ENCODE measurements around the gene PLIN3.
A peak's percentile ranks its signal among the peaks of the same experiment; 100 is the strongest.

PLIN3 gene

GRCh38 chr19:4867534-4868285 is at the start of gene PLIN3:
TSS of gene PLIN3 (minus strand) at chr19:4867667. CDS start at chr19:4861394, 6,273 bp downstream.
- no peaks in the 10 kb centered on the region for H3K27me3 ChIP-seq (ENCODE audit: control insufficient read depth, insufficient read depth, low read length)
- H3K4me3 ChIP-seq (ENCODE audit: low read length): peak within 1 kb of the TSS; percentile 76
- H3K4me1 ChIP-seq (ENCODE audit: control insufficient read depth, low read depth, low read length): no peaks in the 10 kb centered on the region
- no peaks in the 10 kb centered on the region for H3K36me3 ChIP-seq (ENCODE audit: control insufficient read depth, low read depth, low read length)
- H3K9me3 ChIP-seq (ENCODE audit: control insufficient read depth, low read depth, low read length): no peaks in the 10 kb centered on the region
- peak within 1 kb of the TSS; percentile 58 for H3K9ac ChIP-seq (ENCODE audit: low read length)
- H3K27ac ChIP-seq (ENCODE audit: low read length): no peak within 1 kb of the TSS

GRCh38 chr19:4916292-4917082 is 49.0 kb upstream of the PLIN3 start:
- H3K27ac ChIP-seq (ENCODE audit: low read length): no peak overlapping the region
- H3K36me3 ChIP-seq (ENCODE audit: control insufficient read depth, low read depth, low read length): peaks cover 46% of the 10 kb centered on the region
- no peak overlapping the region for H3K4me3 ChIP-seq (ENCODE audit: low read length)
- H3K4me1 ChIP-seq (ENCODE audit: control insufficient read depth, low read depth, low read length): peaks cover 3% of the 10 kb centered on the region
- H3K27me3 ChIP-seq (ENCODE audit: control insufficient read depth, insufficient read depth, low read length): no peaks in the 10 kb centered on the region
- no peaks in the 10 kb centered on the region for H3K9me3 ChIP-seq (ENCODE audit: control insufficient read depth, low read depth, low read length)
- no peak overlapping the region for H3K9ac ChIP-seq (ENCODE audit: low read length)

- Histone ChIP-seq H3K27ac (ENCODE audit: low read length) (no peak overlapping the region), H3K27me3 (ENCODE audit: control insufficient read depth, insufficient read depth, low read length) (no peaks in the 10 kb centered on the region), H3K36me3 (ENCODE audit: control insufficient read depth, low read depth, low read length) (peaks cover 44% of the 10 kb centered on the region), H3K4me3 (ENCODE audit: low read length) (no peak overlapping the region), H3K9me3 (ENCODE audit: control insufficient read depth, low read depth, low read length) (no peaks in the 10 kb centered on the region), H3K4me1 (ENCODE audit: control insufficient read depth, low read depth, low read length) (peaks cover 13% of the 10 kb centered on the region), H3K9ac (ENCODE audit: low read length) (no peak overlapping the region)
Observed at GRCh38 chr19:4914736-4915501, 47.5 kb upstream of the PLIN3 start.

GRCh38 chr19:4913996-4914735 is 46.7 kb upstream of the PLIN3 start:
- Histone ChIP-seq H3K9ac (ENCODE audit: low read length) (no peak overlapping the region), H3K27me3 (ENCODE audit: control insufficient read depth, insufficient read depth, low read length) (no peaks in the 10 kb centered on the region), H3K4me1 (ENCODE audit: control insufficient read depth, low read depth, low read length) (peaks cover 13% of the 10 kb centered on the region), H3K36me3 (ENCODE audit: control insufficient read depth, low read depth, low read length) (peaks cover 43% of the 10 kb centered on the region), H3K9me3 (ENCODE audit: control insufficient read depth, low read depth, low read length) (no peaks in the 10 kb centered on the region), H3K27ac (ENCODE audit: low read length) (no peak overlapping the region), H3K4me3 (ENCODE audit: low read length) (no peak overlapping the region)

GRCh38 chr19:4911786-4912672 is 44.6 kb upstream of the PLIN3 start:
- no peak overlapping the region for H3K27ac ChIP-seq (ENCODE audit: low read length)
- H3K27me3 ChIP-seq (ENCODE audit: control insufficient read depth, insufficient read depth, low read length): no peaks in the 10 kb centered on the region
- peaks cover 20% of the 10 kb centered on the region for H3K4me1 ChIP-seq (ENCODE audit: control insufficient read depth, low read depth, low read length)
- peak overlapping the region; percentile 78 for H3K4me3 ChIP-seq (ENCODE audit: low read length)
- peaks cover 38% of the 10 kb centered on the region for H3K36me3 ChIP-seq (ENCODE audit: control insufficient read depth, low read depth, low read length)
- no peaks in the 10 kb centered on the region for H3K9me3 ChIP-seq (ENCODE audit: control insufficient read depth, low read depth, low read length)
- H3K9ac ChIP-seq (ENCODE audit: low read length): peak overlapping the region; percentile 21

- peaks cover 20% of the 10 kb centered on the region for H3K4me1 ChIP-seq (ENCODE audit: control insufficient read depth, low read depth, low read length)
- peak overlapping the region; percentile 21 for H3K9ac ChIP-seq (ENCODE audit: low read length)
- H3K27ac ChIP-seq (ENCODE audit: low read length): no peak overlapping the region
- peaks cover 35% of the 10 kb centered on the region for H3K36me3 ChIP-seq (ENCODE audit: control insufficient read depth, low read depth, low read length)
- H3K9me3 ChIP-seq (ENCODE audit: control insufficient read depth, low read depth, low read length): no peaks in the 10 kb centered on the region
- H3K4me3 ChIP-seq (ENCODE audit: low read length): peak overlapping the region; percentile 78
- H3K27me3 ChIP-seq (ENCODE audit: control insufficient read depth, insufficient read depth, low read length): no peaks in the 10 kb centered on the region
Observed at GRCh38 chr19:4911314-4911713, 43.8 kb upstream of the PLIN3 start.

GRCh38 chr19:4910594-4911281 is 43.3 kb upstream of the PLIN3 start:
- Histone ChIP-seq H3K27ac (ENCODE audit: low read length) (no peak overlapping the region), H3K4me3 (ENCODE audit: low read length) (peak overlapping the region; percentile 78), H3K9me3 (ENCODE audit: control insufficient read depth, low read depth, low read length) (no peaks in the 10 kb centered on the region), H3K9ac (ENCODE audit: low read length) (peak overlapping the region; percentile 2), H3K36me3 (ENCODE audit: control insufficient read depth, low read depth, low read length) (peaks cover 35% of the 10 kb centered on the region), H3K4me1 (ENCODE audit: control insufficient read depth, low read depth, low read length) (peaks cover 20% of the 10 kb centered on the region), H3K27me3 (ENCODE audit: control insufficient read depth, insufficient read depth, low read length) (no peaks in the 10 kb centered on the region)

- H3K27ac ChIP-seq (ENCODE audit: low read length): no peak overlapping the region
- no peaks in the 10 kb centered on the region for H3K9me3 ChIP-seq (ENCODE audit: control insufficient read depth, low read depth, low read length)
- H3K27me3 ChIP-seq (ENCODE audit: control insufficient read depth, insufficient read depth, low read length): no peaks in the 10 kb centered on the region
- peak overlapping the region; percentile 78 for H3K4me3 ChIP-seq (ENCODE audit: low read length)
- peaks cover 20% of the 10 kb centered on the region for H3K4me1 ChIP-seq (ENCODE audit: control insufficient read depth, low read depth, low read length)
- H3K36me3 ChIP-seq (ENCODE audit: control insufficient read depth, low read depth, low read length): peaks cover 35% of the 10 kb centered on the region
- H3K9ac ChIP-seq (ENCODE audit: low read length): peak overlapping the region; percentile 85
Observed at GRCh38 chr19:4909897-4910593, 42.6 kb upstream of the PLIN3 start.

- no peak within 1 kb of the TSS for H3K27ac ChIP-seq (ENCODE audit: low read length)
- H3K36me3 ChIP-seq (ENCODE audit: control insufficient read depth, low read depth, low read length): peaks cover 30% of the 10 kb centered on the region
- H3K4me1 ChIP-seq (ENCODE audit: control insufficient read depth, low read depth, low read length): peaks cover 20% of the 10 kb centered on the region
- peak within 1 kb of the TSS; percentile 78 for H3K4me3 ChIP-seq (ENCODE audit: low read length)
- no peaks in the 10 kb centered on the region for H3K27me3 ChIP-seq (ENCODE audit: control insufficient read depth, insufficient read depth, low read length)
- no peaks in the 10 kb centered on the region for H3K9me3 ChIP-seq (ENCODE audit: control insufficient read depth, low read depth, low read length)
- peak within 1 kb of the TSS; percentile 85 for H3K9ac ChIP-seq (ENCODE audit: low read length)
Observed at GRCh38 chr19:4909156-4909896, 41.9 kb upstream of the PLIN3 start, which contains the start of gene UHRF1. TSS of gene UHRF1 (plus strand) at chr19:4909501. CDS start at chr19:4910886, 1,385 bp downstream.
